Left forelimb (tissue), 1 donor: ENCODE data around the gene HRK.

Source experiments
- DNase-seq: peaks from one replicate; pipeline ENCODE4 v3.0.0-alpha.2; 2018; ENCODE audit warnings: low spot score

The HRK gene

GRCh38 chr12:116881325-116881876, at the start of gene HRK:
TSS of gene HRK (minus strand) at chr12:116881441. CDS start at chr12:116881307, 134 bp downstream.
- DNase-seq: no peak

DNA sequence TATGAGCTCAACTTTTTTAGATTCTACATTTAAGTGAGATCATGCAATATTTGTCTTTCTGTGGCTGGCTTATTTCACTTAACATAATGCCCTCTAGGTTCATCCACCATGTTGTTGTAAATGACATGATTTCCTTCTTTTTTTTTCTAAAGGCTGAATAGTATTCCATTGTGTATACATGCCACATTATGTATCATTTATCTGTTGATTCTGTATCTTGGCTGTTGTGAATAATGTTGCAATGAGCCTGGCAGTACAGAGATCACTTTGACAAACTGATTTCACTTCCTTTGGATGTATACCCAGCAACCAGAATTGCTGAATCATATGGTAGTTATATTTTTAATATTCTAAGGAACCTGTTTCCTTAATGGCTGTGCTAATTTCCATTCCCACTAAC, 48.6 kb upstream of the HRK start:
- no peak for DNase-seq

DNA sequence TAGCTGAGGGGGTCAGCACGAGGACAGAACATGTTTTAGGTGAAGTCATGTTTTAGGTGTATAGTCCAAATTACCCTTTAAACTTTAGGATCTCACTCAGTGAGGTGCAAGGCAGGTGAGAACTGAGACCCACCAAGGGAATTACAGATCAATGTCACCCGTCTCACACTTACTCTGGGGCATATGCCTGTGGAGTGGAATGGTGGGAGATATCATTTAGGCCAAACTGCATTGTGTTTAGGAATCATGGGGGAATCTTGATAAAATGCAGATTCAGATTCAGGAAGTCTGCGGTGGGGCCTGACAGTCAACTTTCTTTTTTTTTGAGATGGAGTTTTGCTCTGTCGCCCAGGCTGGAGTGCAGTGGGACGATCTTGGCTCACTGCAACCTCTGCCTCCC, 47.3 kb upstream of the HRK start:
- DNase-seq: no peak

- DNase-seq: no peak
Observed at GRCh38 chr12:116927244-116927940, 46.2 kb upstream of the HRK start.

- no peak for DNase-seq
Observed at GRCh38 chr12:116926283-116927243, 45.3 kb upstream of the HRK start.

GRCh38 chr12:116924558-116925453, 43.6 kb upstream of the HRK start:
- DNase-seq: no peak

DNA sequence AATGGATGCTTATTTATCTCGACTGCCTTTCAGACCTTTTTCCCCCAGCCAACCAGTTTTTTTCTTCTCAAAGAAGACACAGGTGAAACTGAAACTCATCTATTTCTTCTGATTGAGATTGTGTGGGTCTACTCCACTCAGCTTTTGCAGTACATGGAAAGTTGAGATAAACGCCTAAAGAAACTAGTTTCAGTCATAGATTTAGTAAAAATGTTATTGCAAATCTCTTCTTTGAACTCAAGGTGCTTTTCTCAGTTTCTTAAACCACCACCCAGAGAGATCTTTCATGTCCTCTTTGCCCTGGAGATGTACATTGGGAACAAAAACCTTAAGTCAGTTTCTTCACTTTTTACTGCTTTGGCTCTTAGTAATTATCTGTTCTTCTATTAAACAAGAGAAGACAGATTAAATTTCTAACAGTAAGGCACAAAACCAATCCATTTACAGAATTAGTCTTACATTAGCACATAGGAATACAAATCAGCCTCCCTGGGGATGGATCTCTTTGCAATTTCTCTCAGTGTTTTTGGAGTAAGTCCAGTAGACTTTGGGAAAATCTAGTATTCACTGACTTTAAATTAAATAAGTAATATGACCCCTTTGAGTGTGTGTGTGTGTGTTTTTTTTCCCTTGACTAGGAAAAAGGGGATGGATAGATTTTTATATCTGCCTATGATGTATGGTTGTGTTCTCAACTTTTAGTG, 41.1 kb upstream of the HRK start:
- DNase-seq: no peak

GRCh38 chr12:116920939-116921338, 39.7 kb upstream of the HRK start:
- DNase-seq: no peak

DNA sequence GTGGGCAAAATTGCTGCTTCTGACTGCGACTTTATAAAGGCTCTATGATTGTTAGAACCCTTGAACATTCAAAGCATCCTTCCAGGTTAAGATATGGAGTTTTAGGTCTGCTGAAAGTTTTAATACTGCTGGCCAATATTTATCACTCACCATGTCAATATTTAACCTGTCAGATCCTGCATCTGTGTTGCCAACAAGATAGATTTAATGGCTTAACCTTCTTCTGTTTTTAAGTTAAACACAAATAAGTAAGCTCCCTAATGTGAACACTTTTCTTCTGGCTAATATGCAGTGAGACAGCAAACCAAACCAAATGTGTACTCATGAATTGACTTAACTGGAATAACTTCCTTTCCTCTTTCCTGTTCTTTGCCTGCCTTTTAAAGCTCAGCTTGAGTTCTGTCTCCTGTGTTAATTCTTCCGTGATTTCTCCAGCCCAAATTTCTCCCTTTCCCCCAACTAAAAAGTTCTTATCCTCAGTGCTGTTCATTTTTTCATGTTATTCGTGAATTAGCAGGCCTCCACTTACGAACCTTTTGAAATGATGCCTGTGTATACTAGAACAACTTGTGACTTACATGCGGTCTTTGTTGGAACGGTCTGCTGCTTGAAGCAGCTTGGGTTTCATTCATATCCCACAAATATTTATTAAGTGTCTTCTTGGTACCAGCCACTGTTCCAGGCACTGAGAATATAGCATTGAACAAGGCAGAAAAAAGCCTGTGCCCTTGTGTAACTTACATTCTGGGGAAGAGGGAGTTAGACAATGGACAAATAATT, 38.7 kb upstream of the HRK start:
- DNase-seq: no peak

GRCh38 chr12:116919247-116919661, 38.0 kb upstream of the HRK start:
- no peak for DNase-seq

DNA sequence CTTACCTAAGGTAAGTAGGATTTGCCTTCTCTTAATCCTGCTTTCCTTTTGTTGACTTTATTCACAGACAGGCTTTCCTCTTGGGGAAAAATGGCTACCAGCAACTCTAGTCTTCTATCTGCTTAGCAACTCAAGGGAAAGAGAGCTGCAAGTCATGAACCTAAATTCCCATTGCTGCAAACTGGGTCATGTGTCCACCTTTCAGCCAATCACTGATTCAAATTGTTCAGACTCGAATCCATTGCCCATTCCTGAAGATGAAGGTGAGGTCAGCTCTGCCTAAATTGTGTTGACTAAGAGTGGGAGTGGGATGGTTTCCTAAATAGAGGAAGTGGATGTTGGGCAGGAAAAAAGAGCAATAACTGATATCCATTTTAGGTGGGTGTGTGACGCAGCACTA, 37.2 kb upstream of the HRK start:
- DNase-seq: no peak

- DNase-seq: no peak
Observed at GRCh38 chr12:116916714-116917114, 35.5 kb upstream of the HRK start.

DNA sequence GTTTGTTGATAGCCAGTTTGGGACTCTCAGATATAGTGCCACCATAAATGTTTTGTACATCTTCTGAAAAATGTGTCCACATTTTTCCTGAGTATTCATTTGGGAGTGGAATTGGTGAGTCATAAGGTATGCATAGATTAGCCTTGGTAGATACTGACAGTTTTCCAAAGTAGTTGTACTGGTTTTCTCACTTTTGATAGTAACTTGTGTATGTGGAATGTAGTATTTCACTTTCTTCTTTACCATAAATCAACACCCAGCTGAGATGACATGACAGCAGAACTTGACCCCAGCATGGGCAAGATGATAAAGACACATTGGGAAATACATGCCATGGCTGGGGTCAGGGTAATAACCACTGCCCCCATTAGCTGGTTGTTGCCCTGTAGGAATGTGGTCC, 34.9 kb upstream of the HRK start:
- no peak for DNase-seq

DNA sequence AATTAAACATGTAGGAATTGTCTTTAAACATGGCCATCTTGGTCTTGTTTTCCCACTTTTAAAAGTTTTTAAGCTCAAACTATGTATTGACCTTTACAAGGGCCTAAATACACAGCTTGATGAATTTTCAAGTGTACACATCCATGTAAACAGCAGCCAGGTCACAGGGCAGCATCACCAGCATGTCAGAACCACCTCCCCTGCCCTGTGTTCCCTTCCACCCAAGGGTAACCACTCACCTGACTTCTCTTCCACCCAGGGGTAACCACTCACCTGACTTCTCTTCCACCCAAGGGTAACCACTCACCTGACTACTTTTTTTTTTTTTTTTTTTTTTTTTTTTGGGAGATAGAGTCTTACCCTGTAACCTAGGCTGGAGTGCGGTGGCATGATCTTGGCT, 34.1 kb upstream of the HRK start:
- no peak for DNase-seq

GRCh38 chr12:116910645-116911451, 29.6 kb upstream of the HRK start, which contains the start of gene FBXW8:
TSS of gene FBXW8 (plus strand) at chr12:116910950. CDS start at chr12:116911038, 88 bp downstream.
- peak; percentile 89 for DNase-seq

- DNase-seq: no peak
Observed at GRCh38 chr12:116910280-116910644, 29.0 kb upstream of the HRK start.

- no peak for DNase-seq
Observed at GRCh38 chr12:116906285-116906684, 25.0 kb upstream of the HRK start.

- no peak for DNase-seq
Observed at GRCh38 chr12:116903818-116904217, 22.6 kb upstream of the HRK start.

- no peak for DNase-seq
Observed at GRCh38 chr12:116901612-116902011, 20.4 kb upstream of the HRK start.
